Hypothalamus (tissue), 51 donors: ENCODE data around the gene CIB4.

Experiments
- DNase-seq, 51 donors: peaks; one replicate each; lab custom pipeline; 2025; lab: John Stamatoyannopoulos, UW

The CIB4 gene

DNA sequence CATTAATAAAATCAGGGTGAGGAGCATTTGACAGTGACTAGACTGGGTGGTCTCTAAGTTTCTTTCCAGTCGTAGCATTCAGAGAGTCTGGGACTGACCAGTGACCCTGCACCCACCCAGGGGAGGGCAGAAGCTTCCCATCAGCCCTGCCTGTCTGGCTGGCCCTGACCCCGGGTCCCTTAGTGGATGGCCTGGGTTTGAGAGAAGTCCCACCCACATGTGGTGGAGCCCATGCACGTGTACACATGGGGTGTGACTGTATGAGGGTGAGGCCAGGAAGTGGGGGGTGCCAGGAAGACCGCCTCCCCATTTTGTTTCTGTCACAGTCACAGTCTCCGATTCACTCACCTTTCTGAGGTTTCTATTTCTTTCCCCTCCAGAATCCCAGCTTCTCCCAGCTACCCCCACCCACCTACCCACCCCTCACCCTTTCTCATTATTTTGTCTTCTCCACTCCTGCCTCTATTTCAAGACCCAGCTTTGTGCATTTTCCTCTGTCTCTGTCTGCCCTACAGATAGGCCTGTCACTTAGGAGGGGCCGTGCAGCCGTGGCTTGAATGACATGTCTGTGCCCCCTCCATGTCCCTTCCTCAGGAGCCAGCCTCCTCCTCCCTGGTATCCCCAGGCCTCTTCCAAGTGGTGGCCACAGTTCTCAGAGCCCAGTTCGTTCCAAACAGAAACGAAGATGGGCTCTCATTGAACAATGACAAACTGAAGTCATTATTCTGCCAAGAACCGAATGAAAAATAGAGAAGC is 13.6 kb downstream of the CIB4 start:
- DNase-seq, result no peak

DNA sequence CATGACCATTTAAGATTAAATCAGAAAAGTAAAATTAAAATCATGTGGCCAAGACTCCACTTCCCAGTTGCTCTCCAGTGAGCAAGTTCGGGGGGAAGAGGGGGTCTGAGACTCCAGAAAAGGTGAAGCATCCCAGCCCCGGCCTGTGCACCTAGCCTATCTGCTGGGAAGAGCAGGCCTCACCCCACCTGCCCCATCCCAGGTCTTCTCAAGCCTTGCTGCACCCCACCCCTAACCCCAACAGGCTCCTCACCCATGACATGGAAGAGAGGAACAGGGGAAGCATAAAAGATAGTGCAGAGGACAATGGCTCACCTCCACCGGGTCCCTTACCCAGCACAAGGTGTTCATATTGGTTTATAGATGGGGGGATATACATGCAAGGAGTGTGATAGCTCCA is 14.6 kb downstream of the CIB4 start:
- no peak for DNase-seq

DNA sequence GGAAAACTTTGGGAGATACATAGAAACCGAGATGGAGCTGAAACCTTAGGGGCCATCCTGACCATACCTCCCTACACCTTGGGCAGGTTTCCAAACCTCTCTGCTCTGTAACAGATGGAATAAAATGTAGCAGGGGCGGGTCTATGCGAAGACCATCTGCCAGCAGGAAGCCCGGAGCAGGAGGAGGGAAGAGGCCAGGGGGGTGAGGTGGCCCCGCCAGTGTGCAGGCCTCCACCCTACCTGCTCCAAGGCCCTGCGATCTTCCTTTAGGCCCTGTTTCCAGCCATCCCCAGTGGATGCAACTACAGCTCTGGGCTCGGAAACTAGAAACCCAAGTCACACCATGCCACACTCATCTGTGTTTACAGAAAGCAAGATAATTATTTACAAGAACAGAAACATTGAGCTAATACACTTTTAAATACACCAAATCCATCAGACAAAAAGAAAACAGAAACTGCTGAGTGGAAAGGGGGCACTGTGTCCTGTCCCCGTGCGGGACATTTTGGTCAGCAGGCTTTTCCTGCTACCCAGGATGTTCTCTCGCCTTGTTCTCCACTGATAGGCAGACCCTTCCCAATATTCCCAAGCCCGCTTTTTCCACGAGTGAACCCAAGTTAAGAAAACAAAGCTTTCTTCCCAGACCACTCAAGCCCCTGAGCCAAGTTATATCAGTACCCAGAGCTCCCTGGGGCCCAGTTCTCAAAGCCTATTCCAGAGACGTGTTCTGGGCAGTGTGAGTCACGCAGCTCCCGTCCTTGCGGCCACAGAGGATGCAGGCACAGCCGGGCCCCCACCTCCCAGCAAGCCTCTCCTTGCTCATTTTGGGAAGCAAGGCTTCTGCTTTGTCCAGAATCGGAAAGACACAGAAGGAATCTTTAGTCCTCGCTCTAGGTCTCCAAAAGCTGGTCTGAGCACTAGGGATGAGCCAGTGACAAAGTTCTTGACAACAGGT is 17.3 kb downstream of the CIB4 start:
- no peak for DNase-seq

DNA sequence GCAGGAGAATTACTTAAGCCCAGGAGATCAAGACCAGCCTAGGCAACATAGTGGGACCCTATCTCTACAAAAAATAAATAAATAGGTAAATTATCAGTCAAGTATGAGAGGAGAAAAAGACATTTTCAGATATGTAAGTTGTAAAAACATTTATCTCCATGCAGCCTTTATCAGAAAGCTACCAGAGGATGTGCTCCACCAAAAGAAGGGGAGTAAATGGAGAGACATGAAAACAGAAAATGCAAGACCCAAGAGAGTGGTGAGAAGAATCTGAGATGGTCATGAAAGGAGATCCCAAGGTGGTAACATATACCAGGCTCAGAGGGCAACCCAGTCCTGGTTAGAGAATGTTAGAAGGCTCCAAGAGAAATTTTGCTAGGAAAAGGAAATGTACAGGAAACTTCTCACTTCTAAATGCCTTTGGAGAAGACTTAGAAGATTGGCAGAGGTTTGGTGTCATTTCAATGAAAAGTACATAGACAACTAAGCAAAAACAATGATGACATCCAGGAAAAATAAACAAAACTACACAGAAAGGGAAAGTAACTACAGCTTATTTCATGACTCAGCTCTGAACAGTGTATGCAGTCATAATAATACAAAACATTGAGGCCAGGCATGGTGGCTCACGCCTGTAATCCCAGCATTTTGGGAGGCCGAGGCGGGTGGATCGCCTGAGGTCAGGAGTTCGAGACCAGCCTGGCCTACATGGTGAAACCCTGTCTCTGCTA is 19.5 kb downstream of the CIB4 start:
- no peak for DNase-seq

DNA sequence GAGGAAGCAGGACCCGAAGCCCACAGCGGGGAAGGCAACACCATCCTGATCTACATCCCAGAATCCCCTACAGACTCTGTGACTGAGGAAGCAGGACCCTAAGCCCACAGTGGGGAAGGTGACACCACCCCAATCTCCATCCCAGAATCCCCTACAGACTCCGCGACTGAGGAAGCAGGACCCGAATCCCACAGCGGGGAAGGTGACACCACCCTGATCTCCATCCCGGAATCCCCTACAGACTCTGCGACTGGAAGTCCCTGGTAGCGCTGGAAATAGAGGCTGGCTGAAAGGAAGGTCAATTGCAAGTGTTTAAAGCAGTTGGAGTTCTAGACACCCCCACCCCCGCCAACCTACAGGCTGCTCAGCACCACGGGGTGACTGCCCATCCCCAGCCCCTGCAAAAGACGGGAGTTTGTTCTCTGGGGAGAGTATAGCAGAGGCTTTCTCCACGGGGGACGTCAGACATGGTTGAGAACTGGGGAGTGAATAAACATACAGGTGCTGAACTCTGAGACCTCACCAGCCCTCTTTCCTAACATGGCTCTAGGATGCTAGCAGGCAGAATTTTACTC is 21.0 kb downstream of the CIB4 start:
- DNase-seq, result no peak

DNA sequence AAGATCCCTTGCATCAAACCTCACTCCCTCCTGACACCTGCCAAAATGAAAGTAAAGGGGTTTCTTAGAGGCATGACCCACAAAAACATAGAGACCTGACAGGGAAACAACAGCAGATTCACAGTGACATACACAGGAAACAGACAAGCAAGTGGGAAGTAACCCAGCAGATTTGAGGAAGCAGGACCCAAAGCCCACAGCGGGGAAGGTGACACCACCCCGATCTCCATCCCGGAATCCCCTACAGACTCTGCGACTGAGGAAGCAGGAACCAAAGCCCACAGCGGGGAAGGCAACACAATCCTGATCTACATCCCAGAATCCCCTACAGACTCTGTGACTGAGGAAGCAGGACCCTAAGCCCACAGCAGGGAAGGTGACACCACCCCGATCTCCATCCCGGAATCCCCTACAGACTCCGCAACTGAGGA is 21.6 kb downstream of the CIB4 start:
- no peak for DNase-seq

DNA sequence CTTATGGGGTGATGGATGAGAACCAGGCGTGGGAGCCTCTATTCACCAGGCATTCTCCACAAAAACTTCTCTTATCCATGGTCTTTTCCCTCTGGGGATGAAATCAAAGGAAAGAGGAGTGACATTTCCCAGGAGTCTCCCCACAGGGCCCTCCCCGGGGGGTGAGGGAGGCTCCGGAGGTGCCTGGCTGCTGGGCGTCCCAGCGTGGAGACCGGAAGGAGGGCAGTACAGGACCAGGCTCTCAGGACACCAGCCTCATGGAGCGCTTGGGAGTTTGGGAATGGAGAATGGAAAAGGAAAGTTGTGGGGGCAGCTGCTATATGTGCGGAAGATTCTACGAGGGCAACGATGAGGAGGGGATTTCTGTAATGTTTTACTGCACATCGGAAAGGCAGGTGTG is 22.1 kb downstream of the CIB4 start:
- no peak for DNase-seq

DNA sequence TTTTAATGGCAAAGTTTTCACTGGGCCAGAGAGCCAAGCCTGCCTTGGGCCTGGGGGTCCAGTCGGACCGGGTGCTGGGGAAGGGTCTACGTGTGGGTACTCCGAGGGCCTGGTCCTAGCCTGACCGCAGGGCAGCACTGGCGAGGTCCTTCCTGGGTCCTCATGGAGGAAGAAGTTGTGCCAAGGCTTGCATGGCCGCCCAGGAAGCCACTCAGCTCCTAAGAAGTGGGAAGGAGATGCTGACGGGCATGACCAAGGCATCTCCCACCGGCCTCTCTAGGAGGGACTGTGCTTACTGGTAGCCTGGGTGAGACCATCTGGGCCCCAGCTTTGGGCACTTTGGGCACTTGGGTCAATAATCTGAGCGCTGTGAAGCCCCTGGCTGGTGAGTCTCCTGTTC is 22.6 kb downstream of the CIB4 start:
- no peak for DNase-seq

DNA sequence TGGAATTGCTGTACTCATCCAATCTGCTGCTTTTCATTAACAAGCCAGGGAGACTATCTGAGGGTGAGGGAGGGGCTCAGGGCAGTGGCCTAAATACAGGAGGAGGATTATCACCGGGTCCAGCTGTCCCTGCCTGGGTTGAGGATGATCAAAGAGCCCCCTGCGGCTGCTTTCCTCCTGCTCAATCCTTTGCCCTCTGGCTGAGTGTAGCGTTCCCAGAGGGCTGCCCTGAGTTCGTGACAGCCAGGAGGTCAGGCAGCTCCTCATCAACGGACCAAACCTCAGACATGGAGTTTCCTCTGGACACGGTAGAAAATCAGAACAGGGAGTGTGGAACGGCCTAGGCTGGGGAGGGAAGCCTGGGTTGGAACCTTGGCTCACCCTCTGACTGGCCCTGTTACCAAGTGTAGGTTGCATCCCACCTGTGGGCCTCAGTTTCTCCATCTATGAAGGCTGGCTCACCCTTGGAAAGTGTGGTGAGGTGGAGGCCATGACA is 23.5 kb downstream of the CIB4 start:
- no peak for DNase-seq

DNA sequence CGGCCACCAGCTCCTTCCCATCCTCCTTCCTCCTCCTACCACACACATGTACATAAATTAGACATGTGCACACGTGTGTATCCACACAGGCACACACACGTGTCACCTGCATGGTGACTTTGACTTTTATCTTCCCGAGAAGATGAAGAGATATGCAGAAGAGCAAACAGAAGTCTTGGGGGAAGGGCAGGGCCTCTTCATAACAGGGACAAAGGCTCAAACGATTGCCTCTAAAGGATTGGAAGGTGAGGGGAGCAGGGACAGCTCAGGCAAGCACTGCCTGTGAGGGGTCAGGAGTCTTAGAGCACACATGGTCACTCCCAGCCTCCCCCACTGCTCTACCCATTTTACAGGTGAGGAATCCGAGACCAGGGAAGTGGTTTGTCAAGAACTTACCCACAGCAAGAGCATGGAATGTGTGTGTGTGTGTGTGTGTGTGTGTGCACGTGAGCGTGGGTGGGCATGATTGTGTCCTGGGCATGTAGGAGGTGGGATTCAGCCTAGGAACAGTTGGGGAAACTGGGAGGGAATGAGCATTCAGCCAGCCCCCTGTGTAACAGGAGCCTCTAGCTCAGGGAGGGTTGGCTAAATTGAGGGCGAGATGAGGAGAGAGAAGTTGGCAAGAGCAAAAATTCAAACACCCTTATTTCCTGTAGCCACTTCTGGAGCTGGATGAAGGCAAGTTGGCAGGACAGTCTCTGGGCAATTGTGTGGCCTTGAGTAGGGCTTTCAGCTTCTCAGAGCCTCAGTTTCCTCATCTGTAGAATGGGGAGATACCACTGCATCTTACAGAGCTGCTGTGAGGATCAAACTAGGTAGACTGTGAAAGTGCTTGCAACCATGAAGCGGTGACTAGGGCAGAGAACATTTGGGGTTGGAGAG is 24.2 kb downstream of the CIB4 start:
- no peak for DNase-seq

DNA sequence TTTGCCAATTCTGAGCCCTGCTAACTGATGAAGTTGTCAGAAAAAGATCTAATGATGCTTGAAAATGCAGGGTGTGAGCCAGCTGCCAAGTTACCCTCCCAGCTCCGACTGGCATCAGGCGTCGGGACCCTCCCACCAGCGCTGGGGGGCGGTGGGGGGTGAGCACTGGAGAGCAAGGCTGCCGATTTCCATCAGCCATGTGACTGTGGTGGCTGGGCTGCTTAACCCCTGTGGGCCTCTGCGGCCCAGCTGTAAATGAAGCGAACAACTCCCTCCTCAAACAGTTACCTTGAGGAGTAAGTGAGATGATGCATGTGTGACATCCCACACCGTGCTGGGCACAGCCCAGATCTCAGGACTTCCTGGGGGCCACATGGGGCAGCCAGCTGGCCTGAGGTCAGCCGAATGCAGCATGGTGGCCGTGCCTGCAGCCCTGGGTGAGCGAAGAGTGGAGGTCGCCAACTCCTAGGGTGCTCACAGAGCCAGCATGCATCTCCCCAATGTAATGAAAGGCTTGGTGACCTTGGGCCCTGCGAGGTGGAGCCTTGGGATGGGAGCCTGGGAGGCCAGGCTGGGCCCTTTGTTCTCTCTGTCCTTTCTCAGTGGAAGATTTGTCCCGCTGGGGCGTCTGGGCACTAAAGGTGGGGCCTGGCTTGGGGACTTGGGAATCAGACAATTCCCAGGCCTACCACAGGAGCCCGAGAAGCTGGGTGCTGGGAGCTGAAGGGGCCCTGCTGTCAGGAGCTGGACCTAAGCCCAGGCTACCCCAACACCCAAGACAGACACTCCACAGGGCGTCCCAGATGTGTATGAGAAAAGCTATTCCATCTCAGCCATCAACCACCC is 25.1 kb downstream of the CIB4 start:
- peak in 10 of 51 donors; percentile 9 to 45 (median 29) for DNase-seq

DNA sequence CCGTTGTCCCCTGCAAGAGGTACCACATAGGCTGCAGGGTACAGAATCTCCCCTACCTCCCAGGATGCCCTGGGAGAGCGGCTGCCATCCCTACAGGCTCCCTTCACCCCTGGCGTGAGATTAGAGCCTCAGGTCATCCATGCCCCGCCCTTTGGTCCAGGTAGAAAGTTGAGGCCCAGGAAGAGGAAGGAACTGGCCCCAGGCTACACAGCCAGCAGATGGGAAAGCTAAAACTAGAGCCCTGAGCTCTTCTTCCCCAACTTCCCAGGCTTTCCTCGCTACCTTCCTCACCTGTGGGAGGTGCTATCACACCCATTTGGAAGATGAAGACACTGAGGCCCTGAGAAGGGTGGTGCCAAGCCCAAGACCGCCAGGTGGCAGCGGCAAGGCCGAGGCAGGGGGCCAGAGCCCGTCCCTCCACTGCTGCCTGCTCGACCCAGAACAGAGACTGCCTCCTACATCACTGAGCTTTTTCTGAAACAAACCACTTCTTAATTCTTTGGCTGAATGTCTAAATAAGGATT is 25.8 kb downstream of the CIB4 start:
- DNase-seq, result peak in 8 of 51 donors; percentile 12 to 45 (median 27)

DNA sequence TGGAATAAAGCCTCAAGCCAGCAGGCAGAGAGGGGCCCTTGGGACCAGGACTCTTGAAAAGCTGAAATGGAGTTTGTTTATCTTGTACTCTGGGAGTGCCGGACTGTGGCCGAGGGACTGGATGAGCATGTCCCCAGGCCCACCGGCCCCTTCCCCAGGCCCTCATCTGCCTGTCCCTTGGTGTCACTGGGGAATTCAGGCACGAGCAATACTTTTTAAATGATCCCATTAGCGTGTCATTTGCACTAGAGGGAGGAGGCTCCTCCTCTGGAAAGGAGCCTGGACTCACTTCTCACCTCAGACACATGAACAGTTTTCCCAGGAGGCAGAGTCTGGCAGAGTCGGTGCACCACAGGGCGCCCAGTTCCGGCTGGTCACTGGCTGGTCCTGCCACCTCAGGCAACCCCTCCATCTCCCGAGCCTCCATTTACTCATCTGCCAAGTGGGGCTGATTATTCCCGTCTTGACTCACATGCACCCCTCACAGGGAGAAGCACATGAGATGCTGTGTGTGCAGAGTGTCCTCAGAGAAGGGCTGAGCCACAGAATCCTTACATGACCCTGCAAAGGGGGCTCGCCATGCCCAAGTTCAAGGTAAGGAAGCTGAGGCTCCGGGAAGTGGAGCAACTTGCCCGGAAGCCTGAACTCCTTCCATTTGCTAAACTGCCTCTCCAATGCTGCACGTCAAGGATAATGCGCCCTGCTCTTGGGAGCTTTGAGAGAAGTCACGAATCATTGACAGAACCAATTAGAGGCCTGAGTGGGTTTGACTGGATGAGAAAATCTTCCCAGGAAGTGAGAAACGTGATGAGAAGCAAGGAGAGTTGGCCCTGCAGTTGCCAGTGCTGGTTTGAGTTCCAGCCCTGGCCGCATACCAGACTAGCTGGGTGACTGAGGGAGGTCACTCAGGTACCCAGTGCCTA is 26.7 kb downstream of the CIB4 start:
- DNase-seq, result no peak

DNA sequence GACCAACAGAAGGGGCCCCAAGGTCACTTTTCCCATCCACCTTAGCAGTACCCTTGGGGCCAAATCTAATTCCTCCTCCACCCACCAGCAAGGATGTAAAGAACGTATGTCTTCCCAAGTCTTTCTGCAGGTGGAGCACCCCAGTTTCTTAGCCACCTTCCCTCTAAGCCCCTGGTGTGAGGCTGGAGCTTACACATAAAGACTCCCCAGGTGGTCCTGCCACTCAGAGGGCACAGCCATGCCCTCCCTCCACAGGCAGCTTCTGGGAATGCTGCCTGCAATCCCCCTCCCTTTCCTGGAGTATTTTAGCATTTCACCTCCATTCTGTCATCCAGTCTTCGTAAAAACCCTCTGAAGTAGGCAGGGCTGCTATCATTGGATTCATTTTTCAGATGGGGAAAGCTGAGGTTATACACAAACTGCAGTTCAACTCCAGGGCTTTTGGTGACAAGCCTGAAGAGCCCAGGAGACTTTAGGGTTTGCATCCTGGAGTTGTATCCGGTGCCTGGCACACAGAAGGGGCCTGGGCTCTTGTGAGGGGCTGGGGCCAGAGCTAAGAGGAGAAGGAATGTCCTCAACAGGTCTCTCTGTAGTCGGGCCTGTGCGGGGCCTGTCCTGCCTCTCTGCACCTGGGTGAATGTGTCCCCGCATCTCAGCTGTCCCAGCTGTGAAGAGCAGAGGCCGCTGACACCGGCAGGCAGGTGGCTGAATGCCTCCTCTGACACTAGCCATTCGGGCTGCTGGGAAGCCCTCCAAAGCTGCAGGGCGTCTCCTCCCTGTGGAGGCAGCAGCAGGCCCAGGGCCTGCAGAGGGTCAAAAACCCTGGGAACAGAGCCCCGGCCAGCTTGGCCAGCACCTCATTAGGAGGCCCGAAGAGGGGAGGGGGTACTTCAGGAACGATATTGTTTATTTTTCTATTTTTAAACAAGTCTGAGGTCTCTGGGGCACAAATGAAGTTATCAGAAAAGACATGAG is 27.6 kb downstream of the CIB4 start:
- DNase-seq, result peak in 7 of 51 donors; percentile 17 to 39 (median 26)

DNA sequence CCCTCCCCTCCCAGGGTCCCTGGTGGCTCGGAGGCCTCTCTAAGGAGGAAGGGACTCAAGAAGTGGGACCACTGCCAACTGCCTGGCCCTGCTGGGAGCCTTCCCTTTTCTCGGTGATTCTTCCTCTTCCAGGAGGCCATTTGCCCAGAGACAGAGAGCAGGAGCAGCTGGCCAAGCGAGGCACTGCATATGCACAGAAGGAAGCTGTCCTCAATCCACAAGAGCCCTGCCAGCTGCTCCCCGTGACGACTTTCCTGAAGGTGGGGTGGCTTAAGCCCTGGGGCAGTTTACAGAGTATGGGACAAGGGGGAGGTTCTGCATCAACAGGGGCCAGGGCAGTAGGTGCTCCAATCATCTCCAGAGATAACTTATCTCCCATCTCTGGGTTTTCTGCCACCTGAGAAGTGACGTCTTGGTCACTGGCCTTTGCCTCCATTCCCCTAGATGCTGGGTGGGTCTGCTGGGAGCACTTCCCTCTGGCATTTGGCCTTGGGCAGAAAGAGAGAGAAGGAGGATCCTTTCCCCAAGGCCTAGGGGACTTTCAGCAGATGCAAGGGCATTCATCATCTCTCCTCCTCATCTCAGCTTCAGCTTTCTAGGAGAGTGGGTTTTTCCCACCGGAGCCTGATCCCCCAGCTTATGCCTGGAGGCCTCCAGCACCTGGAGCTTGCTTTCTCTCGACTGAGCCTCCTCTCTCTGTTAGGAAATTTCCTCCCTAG is 28.5 kb downstream of the CIB4 start:
- peak in 30 of 51 donors; percentile 13 to 78 (median 45) for DNase-seq
